K562 (cell line): ENCODE measurements around the gene ERMP1. TPM values are rescaled to one million over a fixed set of nuclear protein-coding genes. Genes with fewer than 3 reads are reported as not detected.

Experiments used
- ATAC-seq: fragments of 200-7000 bp; cut with Tn5 transposase; 3 replicates; pipeline ENCODE4 v1.9.1; 2020; ENCODE audit warnings: moderate library complexity
- BruUV-seq: library from RNA; stranded (reverse); fragments of 400-500 nt; replicated peaks from 2 replicates; lab custom pipeline; 2021; lab: Mats Ljungman, UMichigan
- CTCF ChIA-PET: fragments of 300-600 bp; formaldehyde crosslinking; extraction: SDS; loops from one replicate; lab custom pipeline; 2021; ENCODE audit warnings: low intra/inter-chr PET ratio; lab: Yijun Ruan, JAX
- POLR2A ChIA-PET: fragments of 300-600, 350-650 bp; sonication (Branson Sonifier 250); formaldehyde crosslinking; extraction: SDS; loops from one replicate; lab custom pipeline; 2021; ENCODE audit warnings: antibody characterized with exemption, inconsistent platforms; lab: Yijun Ruan, JAX
- DNase-seq, 4 experiments: peaks; one replicate each; pipeline versions ENCODE4 v3.0.0 to v3.0.0-alpha.2; 2011 to 2018; ENCODE audit warnings: low spot score in 3 of 4, mixed read lengths in 3 of 4; ENCODE audit errors: extremely low read depth in 1 of 4
- FAIRE-seq: peaks from 2 replicates; lab custom pipeline; 2011; peaks lifted over from hg19 to GRCh38; lab: Jason Lieb, UNC
- H2AFZ ChIP-seq: 2 replicates; pipeline ENCODE4 v1.6.0; 2011; ENCODE audit warnings: low read depth, low read length, control low read depth, inconsistent platforms
- H3K27ac ChIP-seq: fragments of 200-600 bp; 3 replicates; pipeline ENCODE4 v1.8.0; 2011; ENCODE audit warnings: low read depth, mild to moderate bottlenecking, control low read depth, inconsistent platforms, low read length, moderate library complexity, mixed read lengths; ENCODE audit errors: extremely low read depth
- H3K27me3 ChIP-seq, 2 experiments: fragments of 300-600 bp in 1 of 2; 2 replicates in 1 of 2; 3 replicates in 1 of 2; pipeline versions ENCODE4 v1.6.0 to v1.8.0; 2011; ENCODE audit warnings: inconsistent platforms in 2 of 2, low read length in 2 of 2, mild to moderate bottlenecking in 1 of 2, mixed read lengths in 1 of 2, moderate library complexity in 1 of 2; ENCODE audit not compliant: control insufficient read depth in 2 of 2, insufficient read depth in 2 of 2
- H3K36me3 ChIP-seq: fragments of 300-600 bp; 3 replicates; pipeline ENCODE4 v1.8.0; 2011; ENCODE audit warnings: mild to moderate bottlenecking, low read length, inconsistent platforms; ENCODE audit not compliant: control insufficient read depth, insufficient read depth
- H3K4me1 ChIP-seq, 2 experiments: fragments of 200-600 bp in 1 of 2; replicated peaks in 1 of 2; 2 replicates in 1 of 2; 3 replicates in 1 of 2; pipeline versions ENCODE4 v1.5.1 to v1.8.0; 2011; ENCODE audit warnings: inconsistent platforms in 2 of 2, low read length in 2 of 2, mild to moderate bottlenecking in 1 of 2, mixed read lengths in 1 of 2, moderate library complexity in 1 of 2; ENCODE audit not compliant: control insufficient read depth in 2 of 2, insufficient read depth in 2 of 2
- H3K4me2 ChIP-seq: 2 replicates; pipeline ENCODE4 v1.6.1; 2011; ENCODE audit warnings: low read length, control low read depth, inconsistent platforms, mixed read lengths; ENCODE audit not compliant: insufficient read depth
- H3K4me3 ChIP-seq: fragments of 200-600 bp; sonication (generic), shearing (Covaris generic); 2 replicates; pipeline ENCODE4 v1.5.1; 2016; ENCODE audit warnings: control low read depth, inconsistent platforms
- H3K79me2 ChIP-seq: fragments of 200-600 bp; 3 replicates; pipeline ENCODE4 v1.8.0; 2011; ENCODE audit warnings: low read length, inconsistent platforms; ENCODE audit not compliant: control insufficient read depth, insufficient read depth
- H3K9ac ChIP-seq, 2 experiments: 2 replicates each; pipeline versions ENCODE4 v1.6.0 to v1.6.1; 2011; ENCODE audit warnings: low read depth in 2 of 2, low read length in 2 of 2, control low read depth in 1 of 2, inconsistent platforms in 1 of 2, mild to moderate bottlenecking in 1 of 2, mixed read lengths in 1 of 2; ENCODE audit not compliant: insufficient read depth in 1 of 2
- H3K9me1 ChIP-seq: one replicate; pipeline ENCODE4 v1.6.0; 2011; ENCODE audit warnings: inconsistent platforms, mild to moderate bottlenecking, low read length, moderate library complexity; ENCODE audit not compliant: control insufficient read depth, insufficient read depth
- H3K9me3 ChIP-seq: replicated peaks from 2 replicates; pipeline ENCODE4 v1.5.1; 2011; ENCODE audit warnings: low read depth, low read length, inconsistent platforms; ENCODE audit not compliant: control insufficient read depth, insufficient read depth
- H4K20me1 ChIP-seq: replicated peaks from 2 replicates; pipeline ENCODE4 v1.6.1; 2011; ENCODE audit warnings: low read length, inconsistent platforms, mixed read lengths; ENCODE audit not compliant: control insufficient read depth, insufficient read depth
- CEBPG ChIP-seq, 3 experiments: fragments of 200-800 bp in 1 of 3; sonication (Bioruptor generic) in 1 of 3; sonication (generic) in 1 of 3; formaldehyde crosslinking in 1 of 3; IDR thresholded peaks in 2 of 3; conservative IDR thresholded peaks in 1 of 3; 2 replicates each; pipeline versions ENCODE4 v1.6.1 to v1.8.0; 2016 to 2022; ENCODE audit warnings: missing compliant biosample characterization in 2 of 3, missing genetic modification characterization in 2 of 3, mild to moderate bottlenecking in 1 of 3, missing genetic modification reagents in 1 of 3
- HMG20A ChIP-seq: fragments of 450-650 bp; formaldehyde crosslinking; conservative IDR thresholded peaks from 2 replicates; pipeline ENCODE4 v1.4.0; 2020; ENCODE audit warnings: mild to moderate bottlenecking, mixed read lengths
- MCM3 ChIP-seq: fragments of 450-650 bp; IDR thresholded peaks from 2 replicates; pipeline ENCODE4 v1.6.1; 2016
- ZNF175 ChIP-seq: fragments of 200-800 bp; sonication (Bioruptor generic); IDR thresholded peaks from 2 replicates; pipeline ENCODE4 v1.6.1; 2016; ENCODE audit warnings: low read depth, mild to moderate bottlenecking, missing genetic modification characterization, missing compliant biosample characterization
- ZNF324 ChIP-seq: fragments of 250-450 bp; sonication (Bioruptor Pico); IDR thresholded peaks from 2 replicates; pipeline ENCODE4 v1.4.0; 2020; ENCODE audit warnings: mild to moderate bottlenecking
- WGBS: fragments of 100-300 bp; shearing (Covaris generic); methylation state at CpG from one replicate; pipeline ENCODE4 v1.1.6; 2016; ENCODE audit warnings: low coverage, mixed read lengths; ENCODE audit not compliant: insufficient coverage; ENCODE audit errors: missing lambda C conversion rate; 5-methylcytosine and 5-hydroxymethylcytosine counted together
- in situ Hi-C: fragments of 300-500 bp; cut with MboI; formaldehyde crosslinking; loops from 4 replicates; pipeline ENCODE4 v1.15.0; 2018; ENCODE audit warnings: inconsistent platforms, mixed read lengths
- intact Hi-C: fragments of 100-400 bp; cut with micrococcal nuclease; formaldehyde crosslinking; loops from 2 replicates; pipeline ENCODE4 v1.14.2; 2022
- polyA plus RNA-seq, 8 experiments: library from polyadenylated mRNA; depleted of rRNA in 4 of 8; stranded (reverse) in 5 of 8; unstranded in 3 of 8; fragments of >200 nt; fragmentation: Nextera tagmentation in 2 of 8; fragmentation: Illumina TruSeq in 1 of 8; extraction: Ambion mirVana in 2 of 8; extraction: Trizol in 1 of 8; gene quantifications; 2 replicates each; pipeline versions ENCODE4 v1.2.1 to v1.2.3, GENCODE V29; 2011 to 2014; ENCODE audit warnings: inconsistent platforms in 1 of 8, missing spikeins in 1 of 8
- total RNA-seq, 7 experiments: library from RNA; depleted of rRNA in 6 of 7; stranded (reverse); fragments of >200 nt in 6 of 7; fragmentation: Illumina TruSeq in 2 of 7; extraction: Trizol in 2 of 7; gene quantifications; 2 replicates each; pipeline versions ENCODE4 v1.2.1 to v1.2.3, GENCODE V29; 2011 to 2021; ENCODE audit warnings: low replicate concordance in 1 of 7
- TF ChIP-seq, protein P1 (sequence below): IDR thresholded peaks from 2 replicates; pipeline ENCODE4 v1.6.1; 2012; ENCODE audit warnings: low read depth, low read length, improper control_type of control experiment, borderline replicate concordance
- TF ChIP-seq, protein P2 (sequence below): fragments of 250-450 bp; sonication (Bioruptor Pico); IDR thresholded peaks from 2 replicates; pipeline ENCODE4 v1.4.0; 2020; ENCODE audit warnings: mild to moderate bottlenecking, moderate library complexity

Gene ERMP1
- total and polyA plus RNA-seq, 9 of the 15 experiments (the other 6 are each of a cell fraction or from before 2014, with no cell fraction given), result 2.5 to 26.3 (median 12.6) TPM

DNA sequence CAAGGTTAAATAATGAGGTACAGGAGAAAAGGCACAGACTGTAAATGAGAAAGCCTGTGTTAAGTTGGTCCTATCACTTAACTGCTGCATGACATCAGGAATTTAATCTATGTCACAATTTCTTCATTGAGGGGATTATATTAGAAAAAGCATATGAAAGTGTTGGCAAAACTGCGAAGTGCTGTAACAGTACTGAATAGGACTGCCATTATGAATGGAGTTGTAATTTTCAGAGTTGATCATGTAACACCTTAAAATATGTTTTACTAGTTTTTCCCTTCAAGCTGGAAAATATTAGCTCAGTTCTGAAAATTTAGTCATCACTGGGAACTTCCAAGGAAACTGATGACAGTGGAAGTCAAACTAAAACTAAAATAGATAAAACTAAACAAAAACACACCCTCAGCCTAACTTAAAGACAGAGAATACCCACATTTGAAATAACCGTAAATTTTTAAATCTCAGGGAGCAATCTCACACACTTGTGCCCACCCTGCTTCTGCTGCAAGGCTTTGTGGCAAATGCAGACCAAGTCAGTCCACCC, 45.1 kb downstream of the ERMP1 start:
- Histone ChIP-seq H3K4me1 (no peaks in the 10 kb centered on the region), H3K4me2 (no peak overlapping the region), H3K36me3 (peaks cover 54% of the 10 kb centered on the region; the same call in 2 of the 3 replicates), H2AFZ (no peak overlapping the region), H3K9me1 (no peaks in the 10 kb centered on the region), H3K9me3 (no peaks in the 10 kb centered on the region), H3K9ac (no peak overlapping the region), H3K79me2 (no peaks in the 10 kb centered on the region), H3K4me3 (no peak overlapping the region), H3K27me3 (no peaks in the 10 kb centered on the region), H4K20me1 (no peaks in the 10 kb centered on the region), H3K27ac (no peak overlapping the region)
- intact Hi-C loops (no loop called here), in situ Hi-C loops (no loop called here)
- no TSS peak for BruUV-seq
- DNase-seq (no peak), ATAC-seq (no peak), FAIRE-seq (no peak)
- 94% methylated on average over 2 of the region's 2 CpGs for WGBS
- POLR2A ChIA-PET, result no interaction called here
- TF ChIP-seq HMG20A (CRISPR knock-in tag) (no peak), ZNF324 (no peak), MCM3 (no peak), CEBPG (CRISPR knock-in tag; IDR thresholded peaks at IDR 0.05) (no peak), CEBPG (tag; conservative IDR thresholded peaks at IDR 0.05 in 1 of 2, IDR thresholded peaks at IDR 0.05 in 1 of 2) (no peak), ZNF175 (CRISPR knock-in tag) (no peak)
- TF ChIP-seq, protein P1, sequence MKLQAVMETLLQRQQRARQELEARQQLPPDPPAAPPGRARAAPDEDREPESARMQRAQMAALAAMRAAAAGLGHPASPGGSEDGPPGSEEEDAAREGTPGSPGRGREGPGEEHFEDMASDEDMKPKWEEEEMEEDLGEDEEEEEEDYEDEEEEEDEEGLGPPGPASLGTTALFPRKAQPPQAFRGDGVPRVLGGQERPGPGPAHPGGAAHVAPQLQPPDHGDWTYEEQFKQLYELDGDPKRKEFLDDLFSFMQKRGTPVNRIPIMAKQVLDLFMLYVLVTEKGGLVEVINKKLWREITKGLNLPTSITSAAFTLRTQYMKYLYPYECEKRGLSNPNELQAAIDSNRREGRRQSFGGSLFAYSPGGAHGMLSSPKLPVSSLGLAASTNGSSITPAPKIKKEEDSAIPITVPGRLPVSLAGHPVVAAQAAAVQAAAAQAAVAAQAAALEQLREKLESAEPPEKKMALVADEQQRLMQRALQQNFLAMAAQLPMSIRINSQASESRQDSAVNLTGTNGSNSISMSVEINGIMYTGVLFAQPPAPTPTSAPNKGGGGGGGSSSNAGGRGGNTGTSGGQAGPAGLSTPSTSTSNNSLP, result no peak
- TF ChIP-seq, protein P2, sequence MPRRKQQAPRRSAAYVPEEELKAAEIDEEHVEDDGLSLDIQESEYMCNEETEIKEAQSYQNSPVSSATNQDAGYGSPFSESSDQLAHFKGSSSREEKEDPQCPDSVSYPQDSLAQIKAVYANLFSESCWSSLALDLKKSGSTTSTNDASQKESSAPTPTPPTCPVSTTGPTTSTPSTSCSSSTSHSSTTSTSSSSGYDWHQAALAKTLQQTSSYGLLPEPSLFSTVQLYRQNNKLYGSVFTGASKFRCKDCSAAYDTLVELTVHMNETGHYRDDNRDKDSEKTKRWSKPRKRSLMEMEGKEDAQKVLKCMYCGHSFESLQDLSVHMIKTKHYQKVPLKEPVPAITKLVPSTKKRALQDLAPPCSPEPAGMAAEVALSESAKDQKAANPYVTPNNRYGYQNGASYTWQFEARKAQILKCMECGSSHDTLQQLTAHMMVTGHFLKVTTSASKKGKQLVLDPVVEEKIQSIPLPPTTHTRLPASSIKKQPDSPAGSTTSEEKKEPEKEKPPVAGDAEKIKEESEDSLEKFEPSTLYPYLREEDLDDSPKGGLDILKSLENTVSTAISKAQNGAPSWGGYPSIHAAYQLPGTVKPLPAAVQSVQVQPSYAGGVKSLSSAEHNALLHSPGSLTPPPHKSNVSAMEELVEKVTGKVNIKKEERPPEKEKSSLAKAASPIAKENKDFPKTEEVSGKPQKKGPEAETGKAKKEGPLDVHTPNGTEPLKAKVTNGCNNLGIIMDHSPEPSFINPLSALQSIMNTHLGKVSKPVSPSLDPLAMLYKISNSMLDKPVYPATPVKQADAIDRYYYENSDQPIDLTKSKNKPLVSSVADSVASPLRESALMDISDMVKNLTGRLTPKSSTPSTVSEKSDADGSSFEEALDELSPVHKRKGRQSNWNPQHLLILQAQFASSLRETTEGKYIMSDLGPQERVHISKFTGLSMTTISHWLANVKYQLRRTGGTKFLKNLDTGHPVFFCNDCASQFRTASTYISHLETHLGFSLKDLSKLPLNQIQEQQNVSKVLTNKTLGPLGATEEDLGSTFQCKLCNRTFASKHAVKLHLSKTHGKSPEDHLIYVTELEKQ (CRISPR knock-in tag), result no peak
- CTCF ChIA-PET, result no interaction called here
